ENCODE data around the gene MACF1.

GRCh38 chr1:39426346-39426745 is 221.9 kb downstream of the MACF1 start:
- no peak for TF ChIP-seq EP300 (IDR thresholded peaks at IDR 0.05)
- no peak for TF ChIP-seq POLR2A (IDR thresholded peaks at IDR 0.05)
